Astrocyte of the spinal cord (primary cell): ENCODE measurements around the gene GRB10.
A peak's percentile ranks its signal among the peaks of the same experiment; 100 is the strongest.

Source experiments
- DNase-seq: peaks from one replicate; pipeline ENCODE4 v3.0.0; 2011; ENCODE audit warnings: low read depth, low spot score
- H3K4me3 ChIP-seq: 2 replicates; pipeline ENCODE4 v1.5.1; 2011; ENCODE audit warnings: low read depth, mild to moderate bottlenecking, low read length, moderate library complexity
- CTCF ChIP-seq: IDR thresholded peaks from 2 replicates; pipeline ENCODE4 v1.5.1; 2012; ENCODE audit warnings: low read depth, mild to moderate bottlenecking, low read length, inconsistent platforms
- in situ Hi-C: cut with HindIII; loops from 2 replicates; pipeline ENCODE4 v1.10.0; 2017; ENCODE audit warnings: low sequenced_read_pairs

The GRB10 gene

GRCh38 chr7:50655020-50655419 lies 127.7 kb downstream of the GRB10 start:
- no peak for DNase-seq
- no peak for TF ChIP-seq CTCF
- no peak overlapping the region for H3K4me3 ChIP-seq
- in situ Hi-C loops = no loop called here

DNA sequence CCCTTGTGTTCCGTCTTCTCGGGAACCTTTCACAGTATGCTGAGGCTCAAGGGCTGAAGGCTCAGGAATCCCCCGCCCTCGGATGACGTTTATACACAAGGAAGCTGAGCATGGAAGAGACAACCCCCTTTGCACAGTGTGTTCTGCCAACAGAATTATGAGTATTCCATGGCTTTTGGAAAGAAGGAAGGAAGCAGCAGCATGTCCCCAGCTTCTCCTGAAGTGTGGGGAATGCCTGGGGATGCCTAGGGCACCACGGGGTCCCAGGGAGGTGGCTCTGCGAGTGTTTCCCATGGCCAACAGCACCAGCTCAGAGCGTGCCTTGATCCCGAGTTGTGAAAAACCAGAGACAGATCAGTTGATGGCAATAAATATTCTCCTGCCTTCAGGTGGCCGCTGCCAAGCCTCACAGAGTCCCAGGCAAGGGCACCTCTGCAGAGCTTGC lies 128.7 kb downstream of the GRB10 start:
- H3K4me3 ChIP-seq = no peak overlapping the region
- in situ Hi-C loops = no loop called here
- peak; percentile 40 for DNase-seq
- no peak for TF ChIP-seq CTCF

- no peak for TF ChIP-seq CTCF
- H3K4me3 ChIP-seq = no peak overlapping the region
- peak; percentile 67 for DNase-seq
- in situ Hi-C loops = no loop called here
These were observed 129.4 kb downstream of the GRB10 start for GRCh38 chr7:50653126-50653864.

- H3K4me3 ChIP-seq = no peak overlapping the region
- DNase-seq = no peak
- in situ Hi-C loops = no loop called here
- TF ChIP-seq CTCF = no peak
These were observed 130.1 kb downstream of the GRB10 start for GRCh38 chr7:50652400-50653125.

DNA sequence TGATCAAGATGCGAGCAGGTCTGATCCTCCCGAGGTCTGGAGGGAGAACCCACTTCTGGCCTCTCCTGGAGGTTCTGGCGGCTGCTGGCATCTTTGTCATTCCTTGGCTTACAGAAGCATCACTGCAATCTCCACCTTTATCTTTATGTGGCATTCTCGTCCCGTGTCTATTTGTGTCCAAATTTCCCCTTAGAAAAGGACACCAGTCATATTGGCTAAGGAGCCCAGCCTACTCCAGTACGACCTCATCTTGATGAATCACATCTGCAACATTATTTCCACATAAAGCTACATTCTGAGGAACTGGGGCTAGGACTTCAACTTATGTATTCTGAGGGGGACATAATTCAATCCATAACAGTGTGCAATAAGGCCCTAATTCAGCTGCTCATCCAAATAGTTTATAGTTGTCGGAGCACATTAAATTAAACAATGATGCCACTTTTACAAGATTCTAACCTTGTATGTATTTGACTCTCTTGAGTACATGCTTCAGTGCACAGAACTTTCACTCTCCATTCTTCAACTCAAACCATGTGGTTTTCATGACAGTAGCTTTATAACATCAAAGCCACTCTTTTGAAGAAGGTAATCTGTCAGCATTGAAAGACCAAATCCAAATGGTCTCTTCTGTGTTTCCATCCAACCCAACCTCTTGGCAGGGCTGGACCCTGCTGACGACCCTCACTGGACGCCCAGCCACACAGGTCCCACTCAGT lies 131.3 kb downstream of the GRB10 start:
- no peak for DNase-seq
- no peak overlapping the region for H3K4me3 ChIP-seq
- no peak for TF ChIP-seq CTCF
- in situ Hi-C loops = no loop called here

GRCh38 chr7:50650057-50650664 lies 132.5 kb downstream of the GRB10 start:
- in situ Hi-C loops = no loop called here
- no peak overlapping the region for H3K4me3 ChIP-seq
- no peak for DNase-seq
- TF ChIP-seq CTCF = no peak
